Activated naive CD4-positive, alpha-beta T cell treated with anti-CD3 and anti-CD28 coated beads, Interleukin-2, amount 10 ng/mL, durations not matched to agents 7 days and 5 days (primary cell): ENCODE data around the gene SPDYE2B.
"Not testable (repeated sequence)": the region's sequence is repeated elsewhere in the genome, so short reads cannot be mapped to it uniquely, and the experiment has no call there.

Experiments used
- CTCF ChIA-PET: fragments of 350-600 bp; sonication (Branson Sonifier 250); formaldehyde crosslinking; loops from one replicate; lab custom pipeline; 2021; ENCODE audit warnings: antibody characterized with exemption; lab: Charles Lee
- DNase-seq: peaks from one replicate; pipeline ENCODE4 v3.0.0-alpha.2; 2020
- H3K27ac Mint-ChIP-seq: one replicate; pipeline ENCODE4 v1.8.0; 2021; ENCODE audit warnings: mild to moderate bottlenecking, moderate library complexity, mixed read lengths
- H3K27me3 Mint-ChIP-seq: one replicate; pipeline ENCODE4 v1.8.0; 2021; ENCODE audit warnings: mild to moderate bottlenecking, mixed read lengths
- H3K36me3 Mint-ChIP-seq: one replicate; pipeline ENCODE4 v1.8.0; 2021; ENCODE audit warnings: mixed read lengths
- H3K4me1 Mint-ChIP-seq: one replicate; pipeline ENCODE4 v1.8.0; 2021; ENCODE audit warnings: mixed read lengths
- H3K4me3 Mint-ChIP-seq: one replicate; pipeline ENCODE4 v1.8.0; 2021; ENCODE audit warnings: mild to moderate bottlenecking, moderate library complexity, mixed read lengths
- H3K9me3 Mint-ChIP-seq: one replicate; pipeline ENCODE4 v1.8.0; 2021; ENCODE audit warnings: mixed read lengths

The SPDYE2B gene

GRCh38 chr7:102649924-102650323, at the start of gene SPDYE2B:
SPDYE2B (plus strand) TSS chr7:102650319; CDS start chr7:102652349, 2,030 bp downstream.
- H3K9me3 Mint-ChIP-seq, H3K27ac Mint-ChIP-seq, H3K4me3 Mint-ChIP-seq: not testable (repeated sequence)

DNA sequence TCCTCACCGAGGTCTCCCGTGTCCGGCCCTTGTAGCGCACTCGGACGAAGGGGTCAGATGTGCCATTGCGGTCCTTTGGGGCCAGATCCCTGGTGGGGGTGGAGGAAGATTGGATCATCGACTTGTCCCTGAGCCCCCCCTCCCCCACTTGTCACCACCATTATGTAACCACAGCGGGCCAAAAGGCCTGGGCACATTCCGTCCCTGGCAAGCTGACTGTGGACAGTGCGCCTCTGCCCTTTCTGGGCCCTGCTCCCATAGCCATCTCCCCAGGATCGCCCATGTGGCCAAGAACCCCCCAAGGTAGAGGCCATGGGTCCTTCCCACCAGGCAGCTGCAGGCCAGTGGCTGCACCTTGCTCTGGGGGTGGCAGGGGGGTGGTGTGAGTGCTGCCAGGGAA, 47.8 kb upstream of the SPDYE2B start:
- DNase-seq, H3K4me3 Mint-ChIP-seq, CTCF ChIA-PET, H3K36me3 Mint-ChIP-seq, H3K9me3 Mint-ChIP-seq, H3K4me1 Mint-ChIP-seq, H3K27me3 Mint-ChIP-seq, H3K27ac Mint-ChIP-seq: not testable (repeated sequence)

More at GRCh38 chr7:102649924-102650323, at the start of gene SPDYE2B:
- H3K27me3 Mint-ChIP-seq, DNase-seq, H3K4me1 Mint-ChIP-seq, H3K36me3 Mint-ChIP-seq, CTCF ChIA-PET: not testable (repeated sequence)

DNA sequence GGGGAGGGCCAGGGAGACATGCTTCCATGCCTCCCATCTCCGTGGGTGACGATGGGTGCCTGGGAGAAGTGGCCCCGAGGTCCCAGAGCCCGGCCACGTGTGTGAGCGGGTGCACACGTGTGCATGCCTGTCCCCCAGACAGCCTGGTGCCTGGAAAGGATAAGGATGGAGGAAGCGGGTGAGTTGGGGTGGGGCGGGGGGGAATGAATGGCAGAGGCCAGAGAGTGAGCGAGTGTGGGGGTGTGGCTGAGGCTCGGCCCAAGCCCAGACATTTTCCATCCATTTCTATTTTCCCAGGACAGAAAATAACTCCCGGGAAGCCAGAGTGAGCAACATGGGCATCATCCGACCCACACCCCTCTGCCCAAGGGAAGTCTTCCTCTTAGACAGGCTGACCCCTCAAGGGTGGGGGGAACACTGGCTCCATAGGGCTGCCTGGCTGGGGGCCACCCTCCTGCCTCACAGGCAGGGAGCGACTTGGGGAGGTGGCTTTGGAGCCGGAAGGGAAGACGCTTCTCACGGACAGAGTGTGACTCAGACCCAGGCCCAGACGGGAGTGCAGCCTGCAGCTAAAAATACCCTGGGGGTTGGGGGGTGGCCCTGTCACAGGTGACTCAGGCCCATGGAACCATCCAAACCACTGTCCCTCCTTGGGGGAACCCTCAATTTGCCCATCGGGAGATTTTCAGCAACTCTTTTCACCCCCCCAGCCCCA, 45.5 kb upstream of the SPDYE2B start:
- H3K36me3 Mint-ChIP-seq, CTCF ChIA-PET, H3K27me3 Mint-ChIP-seq, H3K9me3 Mint-ChIP-seq, H3K4me1 Mint-ChIP-seq, H3K27ac Mint-ChIP-seq, H3K4me3 Mint-ChIP-seq, DNase-seq: not testable (repeated sequence)

DNA sequence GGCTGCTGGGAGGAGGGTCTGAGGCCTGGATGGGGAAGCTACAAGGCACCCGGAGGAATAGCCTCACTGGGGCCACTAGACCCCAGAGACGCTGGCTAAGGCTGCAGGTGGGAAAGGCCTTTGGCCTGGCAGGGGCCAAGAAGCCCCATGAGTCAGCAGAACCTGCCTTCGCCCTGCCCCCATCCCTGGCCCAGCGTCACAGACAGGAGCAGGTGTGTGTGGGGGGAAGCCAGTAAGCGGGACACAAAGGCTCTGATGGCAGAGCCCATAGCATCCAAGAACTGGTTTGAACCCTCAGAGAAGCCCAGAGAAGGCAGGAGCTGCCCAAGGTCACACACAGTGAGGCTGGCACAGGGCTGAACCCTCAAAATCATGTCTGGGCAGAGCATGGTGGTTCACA, 43.3 kb upstream of the SPDYE2B start:
- H3K27ac Mint-ChIP-seq, H3K36me3 Mint-ChIP-seq, H3K27me3 Mint-ChIP-seq, H3K4me3 Mint-ChIP-seq, DNase-seq, H3K4me1 Mint-ChIP-seq, H3K9me3 Mint-ChIP-seq, CTCF ChIA-PET: not testable (repeated sequence)

GRCh38 chr7:102609734-102610133, 40.4 kb upstream of the SPDYE2B start:
- H3K27me3 Mint-ChIP-seq, H3K9me3 Mint-ChIP-seq, H3K36me3 Mint-ChIP-seq, H3K4me1 Mint-ChIP-seq, H3K27ac Mint-ChIP-seq, DNase-seq, CTCF ChIA-PET, H3K4me3 Mint-ChIP-seq: not testable (repeated sequence)

- DNase-seq, CTCF ChIA-PET: not testable (repeated sequence)
Observed at GRCh38 chr7:102610441-102610840, 39.7 kb upstream of the SPDYE2B start.

DNA sequence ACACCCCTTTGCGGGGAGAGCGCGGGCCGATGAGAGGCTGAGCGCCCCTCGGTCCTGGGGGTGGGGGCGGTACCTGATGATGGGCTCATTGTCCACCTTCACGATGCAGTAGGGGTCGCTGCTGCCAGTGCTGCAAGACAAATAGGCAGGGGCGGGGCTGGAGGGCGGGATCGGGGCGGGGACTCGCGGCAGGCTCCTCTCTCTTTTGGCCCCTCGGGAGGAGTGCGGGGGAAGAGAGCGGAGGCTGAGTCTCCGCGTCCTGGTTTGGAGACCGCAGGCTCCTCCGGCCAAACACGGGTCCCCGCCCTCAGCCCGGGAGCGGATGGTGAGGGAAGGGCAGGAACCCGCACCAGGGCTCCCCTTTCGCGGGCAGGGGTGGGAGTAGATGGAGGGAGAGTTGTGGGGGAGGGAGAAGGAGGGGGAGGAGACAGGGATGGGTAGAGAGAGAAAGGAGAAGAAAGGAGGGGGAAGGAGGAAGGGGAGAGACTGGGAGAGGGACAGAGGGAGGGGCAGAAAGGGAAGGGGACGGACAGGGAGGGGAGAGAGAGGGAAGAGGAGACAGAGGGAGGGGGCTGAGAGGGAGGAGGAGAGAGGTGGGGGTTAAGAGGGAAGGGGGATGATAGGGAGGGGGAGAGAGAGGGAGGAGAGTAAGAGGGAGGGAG, 39.0 kb upstream of the SPDYE2B start:
- H3K4me3 Mint-ChIP-seq, H3K27me3 Mint-ChIP-seq, H3K36me3 Mint-ChIP-seq, H3K9me3 Mint-ChIP-seq, H3K4me1 Mint-ChIP-seq, CTCF ChIA-PET, DNase-seq, H3K27ac Mint-ChIP-seq: not testable (repeated sequence)

More at GRCh38 chr7:102610441-102610840, 39.7 kb upstream of the SPDYE2B start:
- not testable (repeated sequence) for H3K4me1 Mint-ChIP-seq, H3K27ac Mint-ChIP-seq, H3K27me3 Mint-ChIP-seq, H3K4me3 Mint-ChIP-seq, H3K36me3 Mint-ChIP-seq, H3K9me3 Mint-ChIP-seq

- H3K36me3 Mint-ChIP-seq, H3K27me3 Mint-ChIP-seq, H3K27ac Mint-ChIP-seq, DNase-seq, CTCF ChIA-PET, H3K4me1 Mint-ChIP-seq, H3K9me3 Mint-ChIP-seq, H3K4me3 Mint-ChIP-seq: not testable (repeated sequence)
Observed at GRCh38 chr7:102611675-102612325, 38.3 kb upstream of the SPDYE2B start.

GRCh38 chr7:102613575-102614345, 36.4 kb upstream of the SPDYE2B start:
- H3K27ac Mint-ChIP-seq, H3K4me1 Mint-ChIP-seq, H3K9me3 Mint-ChIP-seq, H3K27me3 Mint-ChIP-seq, H3K36me3 Mint-ChIP-seq, DNase-seq, CTCF ChIA-PET, H3K4me3 Mint-ChIP-seq: not testable (repeated sequence)

DNA sequence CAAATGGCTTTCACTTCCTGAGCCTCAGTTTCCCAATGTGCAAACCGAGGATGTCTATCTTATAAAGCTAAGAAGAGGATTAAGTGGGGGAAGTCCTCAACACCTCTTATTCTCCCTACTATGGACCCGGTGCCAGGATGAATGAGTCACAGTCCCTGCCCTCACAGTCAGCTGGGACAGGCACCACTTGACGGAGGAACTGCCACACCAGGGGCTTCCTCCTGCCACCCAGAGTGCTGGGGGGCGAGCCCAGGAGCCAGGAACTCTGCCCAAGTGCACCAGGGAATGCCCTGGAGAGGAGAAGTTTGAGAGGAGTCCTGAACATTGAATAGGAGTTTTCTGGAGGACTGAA, 35.8 kb upstream of the SPDYE2B start:
- H3K4me1 Mint-ChIP-seq, CTCF ChIA-PET, H3K27me3 Mint-ChIP-seq, H3K4me3 Mint-ChIP-seq, H3K9me3 Mint-ChIP-seq, H3K36me3 Mint-ChIP-seq, DNase-seq, H3K27ac Mint-ChIP-seq: not testable (repeated sequence)

GRCh38 chr7:102614873-102615272, 35.2 kb upstream of the SPDYE2B start:
- H3K4me3 Mint-ChIP-seq, H3K27ac Mint-ChIP-seq, H3K36me3 Mint-ChIP-seq, H3K27me3 Mint-ChIP-seq, H3K4me1 Mint-ChIP-seq, H3K9me3 Mint-ChIP-seq, CTCF ChIA-PET, DNase-seq: not testable (repeated sequence)

DNA sequence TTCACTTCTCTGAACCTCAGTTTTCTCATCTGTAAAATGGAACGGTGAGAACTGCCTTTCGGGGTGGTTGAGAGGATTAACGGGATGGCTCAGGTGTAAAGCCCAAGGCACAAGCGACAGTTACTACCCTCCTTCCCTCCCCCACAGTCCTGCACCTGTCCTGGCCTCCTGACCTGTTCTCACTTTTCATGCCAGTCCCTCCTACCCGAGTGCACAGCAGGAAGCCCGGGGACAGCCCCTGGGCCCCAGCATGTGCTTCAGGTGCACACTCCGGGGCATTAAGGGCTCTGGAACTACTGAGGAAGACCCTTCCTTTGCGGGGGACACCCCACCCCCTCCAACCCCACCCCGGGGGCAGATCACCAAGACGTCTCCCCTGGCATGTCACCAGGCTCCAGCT, 34.2 kb upstream of the SPDYE2B start:
- H3K36me3 Mint-ChIP-seq, H3K4me3 Mint-ChIP-seq, H3K4me1 Mint-ChIP-seq, H3K27me3 Mint-ChIP-seq, CTCF ChIA-PET, DNase-seq, H3K27ac Mint-ChIP-seq, H3K9me3 Mint-ChIP-seq: not testable (repeated sequence)

DNA sequence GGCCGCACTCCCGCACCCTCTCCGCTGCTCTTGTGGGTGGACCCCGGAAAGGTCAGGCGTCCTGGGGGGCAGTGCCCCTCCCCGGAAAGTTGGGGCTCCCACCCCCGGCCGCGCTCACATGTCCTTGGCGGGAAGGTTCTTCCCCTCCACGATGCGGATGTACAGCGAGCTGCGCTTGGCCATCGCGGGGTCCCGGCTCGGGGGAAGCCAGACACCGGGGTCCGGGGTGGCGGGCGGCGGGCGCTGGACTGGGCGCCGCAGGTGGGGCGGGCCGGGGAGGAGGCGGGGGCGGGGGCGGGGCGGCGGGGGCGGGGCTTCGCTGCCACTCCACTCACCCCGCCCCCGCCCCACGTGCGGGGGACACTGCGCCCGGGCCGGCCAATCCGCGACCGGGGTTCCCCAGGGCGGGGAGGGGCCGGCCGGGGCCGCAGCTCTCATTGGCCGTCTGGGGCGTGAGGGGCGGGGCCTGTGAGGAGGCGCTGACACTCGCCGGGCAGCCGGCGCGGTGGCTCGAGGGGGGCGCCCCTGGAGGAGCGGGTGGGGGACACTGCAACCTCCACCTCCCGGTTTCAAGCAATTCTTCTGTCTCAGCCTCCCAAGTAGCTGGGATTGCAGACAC, 33.5 kb upstream of the SPDYE2B start, which contains the start of gene RASA4:
TSS of gene RASA4 (minus strand) at position 250 of the 619 bp plus-strand sequence. CDS start at position 183, 67 bp downstream.
- H3K4me3 Mint-ChIP-seq, result peak within 1 kb of the TSS; percentile 21
- H3K9me3 Mint-ChIP-seq, H3K27ac Mint-ChIP-seq, CTCF ChIA-PET, H3K4me1 Mint-ChIP-seq, H3K27me3 Mint-ChIP-seq, H3K36me3 Mint-ChIP-seq: not testable (repeated sequence)
- DNase-seq, result peak; percentile 56

- DNase-seq, H3K27me3 Mint-ChIP-seq, H3K4me1 Mint-ChIP-seq, H3K9me3 Mint-ChIP-seq, CTCF ChIA-PET, H3K4me3 Mint-ChIP-seq, H3K27ac Mint-ChIP-seq, H3K36me3 Mint-ChIP-seq: not testable (repeated sequence)
Observed at GRCh38 chr7:102618122-102618521, 32.0 kb upstream of the SPDYE2B start.
